Suppressor macrophage (primary cell): ENCODE data around the gene APH1B.
"Not testable (repeated sequence)": the region's sequence is repeated elsewhere in the genome, so short reads cannot be mapped to it uniquely, and the experiment has no call there.

Experiments used
- DNase-seq, 4 experiments: peaks; one replicate each; pipeline ENCODE4 v3.0.0-alpha.2; 2020 to 2022

Gene APH1B

DNA sequence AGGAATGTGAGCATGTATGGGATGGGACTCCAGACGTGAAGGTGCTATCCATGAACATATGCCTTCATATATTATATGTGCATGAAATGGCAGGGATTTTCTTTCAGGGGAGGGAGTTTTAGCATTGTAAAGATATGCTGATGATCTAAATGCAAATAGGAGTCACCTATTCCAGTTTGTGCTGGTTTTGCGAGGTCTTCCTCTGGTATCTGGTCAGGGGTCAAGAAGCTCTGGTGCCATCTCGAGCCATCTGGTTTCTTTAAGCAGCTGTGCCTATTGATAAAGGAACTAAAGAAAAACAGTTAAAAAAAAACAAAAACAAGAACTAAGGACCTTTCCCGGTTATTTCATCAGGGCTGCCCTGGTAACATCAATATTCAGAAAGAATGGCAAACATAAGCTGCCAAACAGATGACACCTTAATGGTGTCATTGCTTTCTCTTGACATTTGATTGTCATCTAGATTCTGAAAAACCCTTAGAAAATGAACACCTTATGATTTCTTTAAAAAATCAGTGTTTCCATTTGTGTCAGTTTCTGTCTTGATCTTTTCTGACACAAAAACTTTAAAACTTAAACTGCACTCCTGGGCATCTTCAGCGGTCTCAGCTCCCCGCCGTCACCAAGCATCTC lies 22.7 kb downstream of the APH1B start:
- DNase-seq = no peak

- no peak for DNase-seq
These were observed 23.7 kb downstream of the APH1B start for GRCh38 chr15:63301088-63301487.

DNA sequence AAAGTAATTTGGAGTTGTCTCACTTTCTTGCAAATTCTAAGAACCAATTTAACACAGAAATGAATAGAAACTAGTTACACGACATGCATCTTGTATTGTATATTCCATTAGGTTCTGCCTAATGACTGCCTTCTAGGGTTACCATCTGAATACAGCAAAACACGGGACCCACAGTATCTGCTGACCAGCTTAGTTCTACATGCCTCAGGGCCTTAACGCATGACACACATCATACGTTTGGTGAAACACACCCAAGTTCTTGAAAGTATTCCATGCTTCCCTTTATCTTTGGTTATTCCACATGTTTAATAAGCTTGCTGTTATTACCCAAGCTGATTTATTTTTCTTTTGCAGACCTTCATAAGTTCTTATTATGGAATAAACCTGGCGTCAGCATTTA lies 27.9 kb downstream of the APH1B start:
- no peak for DNase-seq

DNA sequence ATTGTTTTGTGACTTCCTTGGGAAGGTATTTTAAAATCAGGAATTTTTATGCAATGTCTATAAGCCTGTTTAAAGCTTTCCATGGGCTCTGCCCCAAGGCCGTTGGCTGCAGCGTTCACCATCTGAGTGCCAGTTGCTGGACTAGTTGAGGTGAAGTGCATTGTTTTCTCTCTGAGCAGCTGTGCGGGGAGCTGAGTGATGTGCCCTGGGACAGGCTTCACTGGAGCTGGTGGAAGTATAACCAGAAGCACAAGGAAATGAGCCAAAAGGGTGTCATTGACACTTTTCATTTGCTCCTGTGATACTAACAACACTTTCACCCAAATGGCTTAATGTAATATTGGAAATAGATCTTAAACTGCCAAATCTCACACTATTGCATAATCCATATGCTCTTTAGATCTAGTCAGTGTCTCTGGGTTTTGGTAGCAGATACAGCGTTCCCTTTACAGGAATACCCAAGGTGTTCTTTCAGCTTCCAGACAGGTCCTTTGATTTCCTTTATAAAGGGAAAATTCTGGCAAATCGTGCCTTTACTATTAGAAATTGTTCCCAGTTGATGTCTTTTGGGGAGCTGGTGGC lies 29.2 kb downstream of the APH1B start:
- DNase-seq = no peak

GRCh38 chr15:63308491-63308890 lies 31.1 kb downstream of the APH1B start:
- no peak for DNase-seq

DNA sequence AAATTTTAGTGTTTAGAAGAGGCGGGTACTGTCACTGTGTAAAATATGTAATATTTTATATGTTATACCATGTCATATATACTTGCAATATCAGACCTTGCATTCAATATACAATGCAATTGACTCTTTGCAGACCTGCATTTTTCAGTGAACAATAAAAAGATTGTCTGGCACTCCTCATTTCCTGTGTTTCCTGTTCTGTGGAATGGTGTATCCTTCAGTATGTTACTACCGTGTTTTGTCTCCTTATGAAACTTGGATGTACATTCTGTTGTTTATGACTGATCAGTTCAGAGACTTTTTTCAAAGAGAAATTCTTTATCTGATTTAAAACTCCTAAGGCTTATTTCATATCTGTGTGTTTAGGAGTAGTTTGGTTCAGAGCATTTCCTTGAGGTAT lies 31.5 kb downstream of the APH1B start:
- DNase-seq = no peak

- DNase-seq = no peak
These were observed 33.2 kb downstream of the APH1B start for GRCh38 chr15:63310646-63311045.

DNA sequence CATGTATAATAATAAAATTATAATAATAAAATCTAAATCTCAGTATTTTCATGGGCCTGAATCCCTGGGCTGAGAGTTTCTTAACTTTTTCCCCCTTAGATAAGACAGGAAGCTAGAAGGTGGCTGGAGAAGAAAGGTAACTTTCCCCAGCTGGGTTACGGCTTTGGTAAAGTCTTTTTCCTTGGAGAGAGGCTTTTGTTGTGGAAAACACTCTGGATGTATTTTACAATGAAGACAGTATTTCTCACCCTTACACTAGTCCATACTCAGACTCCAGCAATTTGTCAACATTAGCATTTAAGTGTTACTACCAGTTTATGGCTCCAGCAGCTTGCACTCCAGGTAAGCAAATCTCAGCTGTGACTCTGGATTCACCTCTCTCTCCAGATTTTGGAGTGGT lies 34.9 kb downstream of the APH1B start:
- no peak for DNase-seq

GRCh38 chr15:63313825-63314224 lies 36.4 kb downstream of the APH1B start:
- DNase-seq = no peak

- no peak for DNase-seq
These were observed 37.0 kb downstream of the APH1B start for GRCh38 chr15:63314409-63314808.

DNA sequence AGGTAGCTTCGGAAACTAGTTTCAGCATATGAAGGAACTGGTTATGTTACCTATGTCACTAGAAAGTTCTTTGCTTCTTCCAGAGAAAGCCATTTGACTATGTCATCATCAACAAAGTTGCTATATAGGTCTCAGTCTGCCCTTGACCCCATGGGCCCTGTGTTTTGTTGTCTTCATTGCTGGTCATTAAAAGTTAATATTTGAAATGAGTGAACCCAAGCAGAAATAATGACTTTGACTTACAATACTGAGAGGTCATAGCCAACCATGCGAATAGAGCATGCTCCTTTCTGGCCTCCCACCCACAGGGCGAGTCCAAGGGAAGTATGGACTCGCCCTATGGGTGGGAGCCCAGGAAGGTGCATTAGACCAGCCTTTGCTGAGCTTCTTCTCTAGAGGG lies 40.9 kb downstream of the APH1B start:
- DNase-seq = no peak

- no peak for DNase-seq
These were observed 41.7 kb downstream of the APH1B start for GRCh38 chr15:63319065-63319464.

- not testable (repeated sequence) for DNase-seq
These were observed 43.0 kb downstream of the APH1B start for GRCh38 chr15:63320446-63320845.

- DNase-seq = not testable (repeated sequence)
These were observed 43.6 kb downstream of the APH1B start for GRCh38 chr15:63320981-63321380.

GRCh38 chr15:63321462-63321861 lies 44.1 kb downstream of the APH1B start:
- no peak for DNase-seq

DNA sequence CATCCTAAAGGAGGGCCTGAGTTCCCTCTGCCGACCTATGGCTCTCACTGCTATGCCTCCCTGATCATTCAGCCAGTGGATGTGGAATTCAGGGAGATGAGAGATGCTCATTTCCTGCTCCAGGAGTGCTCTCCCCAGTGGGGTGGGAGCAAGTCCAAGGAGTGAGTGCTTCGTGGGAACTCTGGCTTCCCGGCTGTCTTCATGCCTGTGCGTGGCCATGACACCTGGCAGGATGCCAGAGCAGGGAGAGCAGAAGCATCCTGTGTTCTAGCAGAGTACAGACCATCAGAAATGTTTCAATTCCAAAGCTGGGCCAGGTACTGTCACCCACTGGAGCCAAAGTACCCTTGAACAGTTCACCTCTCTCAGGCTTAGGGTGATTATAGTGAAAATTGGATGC lies 45.1 kb downstream of the APH1B start:
- DNase-seq = no peak

GRCh38 chr15:63323798-63324563 lies 46.6 kb downstream of the APH1B start:
- peak in 2 of 4 experiments; percentile 12 to 14 for DNase-seq

GRCh38 chr15:63324770-63325169 lies 47.4 kb downstream of the APH1B start:
- DNase-seq = no peak

GRCh38 chr15:63327648-63328421 lies 50.4 kb downstream of the APH1B start:
- DNase-seq = no peak

GRCh38 chr15:63329567-63330350 lies 52.4 kb downstream of the APH1B start:
- peak in 1 of 4 experiments; percentile 11 for DNase-seq

DNA sequence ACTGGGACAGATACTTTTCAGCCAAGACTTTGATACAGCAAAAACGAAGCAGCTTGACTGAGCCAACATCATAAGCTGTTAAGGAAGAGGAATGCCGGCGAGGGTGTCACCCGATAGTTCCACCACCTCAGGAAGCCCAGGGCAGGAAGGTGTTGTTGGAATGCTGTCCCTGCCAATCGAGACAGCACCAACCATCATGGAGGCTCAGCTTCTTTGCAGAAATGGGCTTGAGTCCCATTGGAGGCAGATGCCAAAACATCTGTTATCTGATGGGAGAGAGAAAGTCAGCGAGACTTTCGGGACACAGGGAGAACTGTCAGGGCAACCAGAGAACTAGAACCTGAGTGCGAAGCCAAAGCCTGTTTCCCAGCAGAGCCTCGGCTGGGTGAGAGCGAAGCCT lies 53.5 kb downstream of the APH1B start:
- DNase-seq = no peak

DNA sequence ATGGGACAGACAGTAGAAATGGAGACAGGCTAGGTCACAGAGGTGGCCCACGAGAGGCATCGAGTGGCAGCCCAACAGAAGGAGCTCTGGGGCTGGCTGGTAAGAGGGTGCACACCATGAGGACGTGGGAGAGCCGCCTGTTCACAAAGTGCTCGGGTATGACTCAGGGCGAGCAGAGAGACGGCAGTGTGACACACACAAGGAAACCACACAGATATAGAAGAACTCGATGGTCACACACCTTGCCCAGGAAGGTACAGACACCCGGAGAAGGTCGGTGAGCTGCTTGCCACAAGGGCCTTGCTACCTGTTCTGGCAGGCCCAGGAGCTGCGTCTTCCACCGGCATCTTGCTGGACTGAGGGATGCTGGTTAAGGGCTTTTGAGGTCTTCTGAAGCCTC lies 54.1 kb downstream of the APH1B start:
- no peak for DNase-seq
